GM21619 (cell line): ENCODE results near the gene IQCH.

Source experiments
- ATAC-seq: cut with Tn5 transposase; IDR thresholded peaks from one replicate; pipeline ENCODE4 v1.9.1; 2021; ENCODE audit not compliant: unreplicated experiment

Gene IQCH

GRCh38 chr15:67389975-67390374, 135.4 kb downstream of the IQCH start:
- no peak for ATAC-seq

DNA sequence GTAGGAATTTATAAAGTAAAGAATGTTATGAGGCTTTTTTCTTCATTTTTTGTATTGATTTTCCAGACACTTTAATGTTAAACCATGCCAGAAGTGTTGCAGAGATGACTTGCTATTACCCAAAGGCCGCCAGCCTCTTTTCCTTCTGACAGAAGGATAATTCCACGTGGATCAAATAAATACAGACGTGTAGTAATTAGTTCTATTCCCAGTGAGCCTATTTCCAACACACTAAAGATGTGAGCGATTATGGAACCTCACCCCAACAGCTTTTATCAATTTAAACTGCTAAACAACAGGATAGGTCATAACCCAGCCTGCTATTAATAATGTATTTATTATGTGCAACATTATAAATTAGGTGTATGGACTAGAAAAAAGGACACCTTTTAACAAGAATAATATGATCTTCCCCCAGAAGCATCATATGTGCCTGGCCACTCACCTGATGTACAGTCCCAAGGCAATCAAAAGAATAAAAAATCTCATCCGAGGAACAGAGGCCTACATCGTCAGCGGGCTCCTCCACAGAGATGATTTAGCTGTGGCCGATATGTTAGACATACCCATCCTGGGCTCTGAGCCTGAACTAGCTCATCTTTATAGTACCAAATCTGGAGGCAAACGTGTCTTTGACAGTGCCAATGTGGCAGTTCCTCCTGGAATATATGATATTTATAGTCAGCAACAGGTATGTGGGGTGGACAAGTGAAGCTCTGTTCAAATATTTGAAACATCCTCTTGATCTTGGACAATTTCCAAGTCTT, 140.5 kb downstream of the IQCH start:
- no peak for ATAC-seq

DNA sequence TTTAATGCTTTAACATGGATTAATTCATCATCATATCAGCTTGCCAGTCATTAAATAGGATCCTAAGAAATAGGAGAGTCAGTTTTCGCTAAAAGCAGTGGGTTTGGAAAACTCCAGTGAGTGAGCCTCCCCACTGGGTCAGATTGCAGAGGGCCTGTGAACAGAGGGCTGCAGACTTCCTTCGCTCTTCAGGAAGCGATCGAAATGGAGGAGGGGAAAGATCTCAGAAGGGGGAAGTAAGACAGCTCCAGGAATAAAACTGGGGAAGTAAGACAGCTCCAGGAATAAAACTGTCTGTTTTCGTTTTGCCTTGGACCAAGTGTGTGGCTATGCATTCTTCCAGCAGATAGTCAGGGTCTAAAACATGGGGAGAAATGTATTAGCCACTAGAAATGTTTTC, 141.5 kb downstream of the IQCH start:
- ATAC-seq: no peak

- ATAC-seq: no peak
Measured at GRCh38 chr15:67397139-67397538, 142.6 kb downstream of the IQCH start.

- ATAC-seq: no peak
Measured at GRCh38 chr15:67399925-67400324, 145.3 kb downstream of the IQCH start.

DNA sequence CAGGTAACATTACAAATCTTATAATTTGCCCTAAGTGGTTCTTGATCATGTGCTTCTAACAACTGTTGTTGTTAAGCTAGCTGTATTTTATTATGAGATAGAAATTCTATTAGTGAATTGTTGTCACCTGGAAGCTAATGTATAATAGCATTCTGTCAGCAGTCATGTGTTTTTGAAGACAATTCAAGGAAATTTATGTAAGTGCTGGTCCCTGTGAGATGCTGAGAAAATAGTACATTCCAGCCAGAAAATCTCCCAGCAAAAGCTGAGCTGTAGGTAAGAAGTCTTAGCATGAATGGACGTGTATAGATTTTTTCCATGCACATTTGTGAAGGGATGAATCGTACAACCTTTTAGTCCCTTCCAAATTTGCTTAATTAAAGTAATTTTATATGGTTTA, 146.3 kb downstream of the IQCH start:
- ATAC-seq: no peak

DNA sequence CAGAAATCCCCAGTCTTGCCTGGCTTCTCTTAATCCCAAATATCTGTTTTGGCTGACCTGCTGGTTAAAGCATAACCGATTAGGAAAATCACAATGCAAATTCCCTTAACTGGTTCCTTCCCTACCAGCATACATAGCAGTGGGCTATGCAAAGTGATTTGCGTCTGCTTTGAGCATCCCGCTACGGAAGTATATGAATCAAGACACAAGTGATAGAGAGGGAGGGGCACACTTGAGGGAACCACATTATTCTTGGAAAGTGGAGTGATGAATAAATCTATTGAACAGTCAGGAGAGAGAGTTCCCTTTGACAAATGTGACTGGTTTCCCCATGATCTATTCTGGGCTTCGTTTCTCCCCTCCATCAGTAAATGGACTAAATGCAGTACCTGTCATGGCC, 146.8 kb downstream of the IQCH start:
- no peak for ATAC-seq

- no peak for ATAC-seq
Measured at GRCh38 chr15:67403428-67404154, 149.0 kb downstream of the IQCH start.

DNA sequence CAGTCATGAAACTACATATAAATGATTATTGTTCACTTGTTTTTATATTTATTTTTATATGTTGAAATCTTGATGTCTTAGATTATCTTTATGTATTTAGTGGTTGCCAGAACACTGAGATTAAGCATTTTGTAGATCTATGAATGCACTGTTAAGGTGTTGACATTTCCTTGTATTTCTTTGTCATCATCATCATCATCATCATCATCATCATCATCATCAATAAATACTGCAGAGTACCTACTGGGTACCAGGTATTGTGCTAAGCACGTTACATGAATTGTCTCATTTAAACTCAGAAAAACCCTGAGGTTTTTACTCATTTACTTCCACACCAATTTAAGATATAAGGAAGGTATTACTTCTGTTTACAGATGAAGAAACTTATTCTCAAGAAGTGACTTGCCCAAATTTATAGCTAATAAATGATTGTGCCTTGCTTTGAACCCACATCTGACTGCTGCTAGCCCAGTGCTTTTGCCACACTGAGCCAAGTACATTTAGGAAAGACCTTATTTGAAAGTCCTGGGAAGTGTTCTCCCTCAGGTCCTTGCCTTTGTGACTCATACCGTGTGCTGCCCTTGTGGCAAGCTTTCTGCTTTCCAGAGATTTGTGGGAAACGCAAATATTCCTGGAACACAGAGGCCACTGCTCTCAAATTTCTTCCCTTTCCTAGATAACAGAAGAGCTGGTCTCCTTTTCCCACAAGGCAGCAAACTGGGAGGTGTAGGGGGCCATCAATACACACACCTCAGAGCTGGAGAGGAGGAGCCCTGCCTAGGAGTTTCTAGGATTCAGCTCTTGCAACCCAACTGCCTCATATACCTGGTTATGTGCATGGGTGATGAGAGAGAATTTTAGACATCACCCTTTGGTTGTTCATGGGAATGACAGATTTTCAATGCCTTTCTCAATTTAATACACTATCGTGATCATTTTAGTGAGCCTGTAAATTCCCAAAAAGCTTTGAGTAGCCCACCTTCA, 150.9 kb downstream of the IQCH start:
- no peak for ATAC-seq

DNA sequence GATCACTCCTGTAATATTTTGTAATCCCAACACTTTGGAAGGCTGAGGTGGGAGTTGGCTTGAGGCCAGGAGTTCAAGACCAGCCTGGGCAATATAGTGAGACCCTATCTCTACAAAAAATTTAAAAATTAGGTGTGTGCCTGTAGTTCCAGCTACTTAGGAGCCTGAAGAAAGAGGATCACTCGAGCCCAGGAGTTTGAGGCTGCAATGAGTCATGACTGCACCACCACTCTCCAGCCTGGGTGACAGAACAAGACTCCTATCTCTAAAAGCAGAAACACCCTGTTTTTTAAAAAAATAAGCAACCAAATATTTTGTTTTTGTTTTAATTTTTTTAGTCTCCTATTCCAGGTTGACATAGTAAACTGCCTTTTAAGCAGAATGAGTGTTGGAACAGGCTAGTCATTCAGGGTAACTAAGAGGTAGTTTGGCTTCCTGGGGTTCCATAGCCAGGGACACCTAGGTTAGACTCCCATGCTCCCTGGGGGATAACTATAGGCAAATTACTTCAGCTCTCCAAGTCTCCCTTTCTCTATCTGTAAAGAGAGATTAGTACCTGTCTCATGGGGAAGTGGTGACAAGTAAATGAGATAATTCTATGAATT, 151.8 kb downstream of the IQCH start:
- no peak for ATAC-seq

DNA sequence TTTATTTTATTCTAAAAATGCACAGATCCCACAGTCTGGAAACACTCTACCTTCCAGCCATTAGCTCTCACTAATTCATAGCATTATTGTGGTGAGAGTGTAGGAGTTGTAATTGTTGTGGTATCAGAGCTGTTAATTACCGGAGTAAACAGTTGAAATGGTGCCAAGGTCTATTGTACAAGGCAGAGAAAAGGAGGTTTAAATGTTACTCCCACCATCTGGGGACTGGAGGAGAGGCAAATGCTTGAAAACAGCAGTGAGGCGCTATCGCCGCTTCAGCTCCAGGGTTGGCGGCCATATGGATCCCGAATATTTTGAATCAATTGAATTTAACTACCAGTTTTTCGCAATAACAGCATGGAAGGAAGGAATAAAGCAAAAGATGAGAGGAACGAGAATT, 153.2 kb downstream of the IQCH start:
- no peak for ATAC-seq

DNA sequence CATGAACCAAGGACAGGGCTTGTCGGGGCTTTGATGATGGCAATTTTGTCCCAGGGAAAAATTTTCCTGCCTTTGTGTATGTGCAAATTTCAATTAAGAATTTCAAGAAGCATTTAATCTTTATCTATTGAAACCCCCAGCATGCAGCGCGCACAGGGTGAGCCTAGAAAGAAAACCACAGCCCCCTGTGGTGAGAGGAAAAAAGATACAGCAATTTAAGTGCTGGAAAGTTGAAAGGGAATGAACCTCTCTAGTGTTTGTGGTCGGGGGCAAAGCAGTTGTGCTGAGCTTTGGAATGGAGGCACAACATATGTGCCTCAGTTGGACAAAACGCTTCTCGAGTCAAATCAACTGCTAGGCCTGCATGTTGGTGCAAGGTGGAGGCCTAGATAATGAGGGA, 154.6 kb downstream of the IQCH start:
- ATAC-seq: no peak

GRCh38 chr15:67411486-67411885, 156.9 kb downstream of the IQCH start:
- no peak for ATAC-seq

DNA sequence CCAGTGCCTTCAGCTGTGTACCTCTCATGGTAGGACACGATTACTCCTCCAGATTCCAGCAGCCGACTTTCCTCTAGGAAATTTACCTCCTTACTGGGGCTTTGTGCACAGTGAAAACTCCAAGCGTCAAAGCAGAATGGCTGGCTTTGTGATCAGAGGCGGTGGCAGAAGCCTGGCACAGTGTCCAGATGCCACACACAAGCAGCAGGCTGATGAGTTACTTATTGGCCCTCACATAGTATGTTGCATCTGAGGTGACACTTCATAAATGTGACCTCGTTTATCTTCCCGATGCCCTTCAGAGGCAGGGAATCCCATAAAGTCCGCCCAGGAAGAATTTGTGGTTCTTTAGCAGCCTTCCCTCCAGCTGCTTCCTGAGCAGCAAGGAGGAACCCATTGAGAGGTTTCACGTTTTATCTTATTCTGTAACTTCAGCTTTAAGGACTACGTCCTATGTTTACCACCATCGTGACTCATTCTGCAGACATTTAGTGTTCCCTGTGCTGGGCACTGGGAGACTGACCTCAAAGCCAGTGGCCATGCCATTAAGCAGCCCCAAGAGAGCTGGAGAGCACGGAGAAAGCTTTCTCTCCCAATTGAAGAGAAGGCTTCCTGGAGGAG, 159.3 kb downstream of the IQCH start:
- no peak for ATAC-seq

DNA sequence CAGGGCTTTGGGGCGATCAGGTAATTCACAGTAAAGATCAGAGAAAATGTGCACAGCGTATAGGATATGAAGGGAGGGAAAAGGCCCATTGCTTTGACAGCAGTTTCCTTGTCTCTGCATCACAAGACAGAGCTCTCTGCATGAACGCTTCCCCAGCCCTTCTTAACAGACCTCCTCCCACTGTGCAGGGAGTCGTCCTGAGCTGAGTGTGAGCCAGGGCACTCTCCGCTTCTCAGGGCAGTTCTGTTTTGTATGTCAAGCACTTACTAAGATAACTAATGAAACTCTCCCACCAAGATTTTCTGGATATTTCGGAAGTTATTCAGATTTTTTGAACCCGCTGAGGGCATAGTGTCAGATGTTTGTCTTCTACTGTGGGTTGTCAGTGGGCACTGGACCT, 160.6 kb downstream of the IQCH start:
- no peak for ATAC-seq

DNA sequence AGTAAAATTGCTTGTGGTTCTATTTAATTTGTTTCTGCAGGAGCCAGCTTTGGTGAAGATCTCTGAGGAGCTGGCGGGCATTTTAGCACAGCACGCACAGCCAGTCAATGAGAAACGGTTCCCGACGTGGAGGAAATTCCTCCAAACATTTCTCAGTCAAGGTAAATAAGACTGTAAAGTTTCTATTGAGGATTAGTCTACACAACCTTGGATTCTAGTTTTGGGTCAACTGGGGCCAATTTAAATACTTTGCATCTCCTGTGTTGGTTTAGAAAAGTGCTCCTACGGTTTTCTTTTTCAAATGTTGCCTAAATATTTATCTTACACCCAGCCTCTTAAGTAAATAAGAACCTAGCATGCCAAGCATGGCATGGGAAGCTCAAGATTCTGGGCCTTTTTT, 162.3 kb downstream of the IQCH start:
- no peak for ATAC-seq

GRCh38 chr15:67419705-67420104, 165.1 kb downstream of the IQCH start:
- no peak for ATAC-seq

DNA sequence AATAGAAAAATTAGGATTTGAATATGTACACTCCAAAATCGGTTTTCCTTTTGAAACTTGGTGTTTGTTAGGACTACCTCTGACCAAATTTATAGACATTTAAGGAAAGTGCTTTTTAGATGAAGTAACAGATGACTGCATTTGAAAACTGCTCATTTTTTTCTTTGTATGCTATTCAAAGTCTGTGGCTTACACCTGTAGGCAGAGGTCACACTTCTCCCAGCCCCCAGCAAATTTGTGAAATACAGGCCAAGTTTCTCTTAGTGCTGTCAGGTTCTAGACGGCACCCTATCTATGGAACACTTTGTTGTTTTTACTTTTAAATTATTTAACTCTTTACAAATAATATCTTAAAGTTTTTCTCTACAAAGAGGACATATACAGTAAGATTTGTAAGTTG, 165.6 kb downstream of the IQCH start:
- ATAC-seq: no peak

DNA sequence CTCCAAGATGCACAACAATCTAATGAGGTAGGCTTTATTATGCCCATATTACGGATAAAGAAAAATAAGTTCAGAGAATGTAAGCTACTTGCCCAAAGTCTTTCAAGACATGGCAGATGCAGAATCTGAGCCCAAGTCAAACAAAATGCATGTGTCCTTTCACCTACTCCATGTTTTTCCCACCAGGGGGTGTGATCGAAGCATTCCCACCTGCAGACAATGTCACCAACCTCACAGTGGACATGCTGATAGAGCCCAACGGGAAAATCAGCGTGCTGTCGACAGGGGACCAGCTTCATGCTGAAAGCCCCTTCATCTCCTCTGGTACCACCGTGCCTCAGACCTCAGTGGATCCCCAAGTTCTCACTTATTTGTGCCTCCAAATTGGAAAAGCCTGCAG, 166.5 kb downstream of the IQCH start:
- no peak for ATAC-seq

DNA sequence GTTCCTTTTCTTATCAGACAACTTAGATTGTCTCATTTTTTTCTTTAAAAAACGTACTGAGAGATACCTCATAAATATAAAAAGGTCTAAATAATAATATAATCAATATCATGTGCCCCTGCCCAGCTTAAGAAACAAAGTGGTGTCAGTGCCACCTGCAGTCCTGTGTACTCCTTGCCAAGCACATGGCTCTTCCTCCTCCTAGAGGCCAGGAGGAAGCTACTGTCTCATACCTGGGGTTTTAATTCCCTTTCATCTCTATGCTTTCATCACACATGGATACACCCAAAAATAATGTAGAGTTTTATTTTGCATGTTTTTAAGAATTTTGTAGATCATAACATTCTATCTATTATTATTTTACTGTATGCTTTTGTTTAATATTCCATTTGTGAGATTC, 167.7 kb downstream of the IQCH start:
- no peak for ATAC-seq
